Astrocyte (in vitro differentiated cells and primary cell): ENCODE measurements around the gene PIGL. TPM values are rescaled to one million over a fixed set of nuclear protein-coding genes. Genes with fewer than 3 reads are reported as not detected.

Source experiments
- DNase-seq: peaks from one replicate; pipeline ENCODE4 v3.0.0-alpha.2; 2010; ENCODE audit warnings: low read depth
- FAIRE-seq: peaks from 2 replicates; lab custom pipeline; 2011; peaks lifted over from hg19 to GRCh38; lab: Jason Lieb, UNC
- H2AFZ ChIP-seq: 2 replicates; pipeline ENCODE4 v1.6.0; 2012; ENCODE audit warnings: low read depth, low read length, inconsistent platforms
- H3K27ac ChIP-seq: 2 replicates; pipeline ENCODE4 v1.5.1; 2011; ENCODE audit warnings: low read depth, low read length, inconsistent platforms
- H3K27me3 ChIP-seq: 2 replicates; pipeline ENCODE4 v1.6.0; 2011; ENCODE audit warnings: low read length, inconsistent platforms; ENCODE audit not compliant: insufficient read depth
- H3K36me3 ChIP-seq: 2 replicates; pipeline ENCODE4 v1.5.1; 2011; ENCODE audit warnings: low read length, inconsistent platforms; ENCODE audit not compliant: insufficient read depth
- H3K4me1 ChIP-seq: 2 replicates; pipeline ENCODE4 v1.5.1; 2011; ENCODE audit warnings: low read length, inconsistent platforms; ENCODE audit not compliant: insufficient read depth
- H3K4me2 ChIP-seq: 2 replicates; pipeline ENCODE4 v1.6.0; 2012; ENCODE audit warnings: low read length, inconsistent platforms
- H3K4me3 ChIP-seq: 2 replicates; pipeline ENCODE4 v1.5.1; 2011; ENCODE audit warnings: low read depth, mild to moderate bottlenecking, low read length, inconsistent platforms; ENCODE audit not compliant: insufficient read depth
- H3K79me2 ChIP-seq: 2 replicates; pipeline ENCODE4 v1.6.0; 2012; ENCODE audit warnings: mild to moderate bottlenecking, low read length, inconsistent platforms; ENCODE audit not compliant: insufficient read depth
- H3K9ac ChIP-seq: 2 replicates; pipeline ENCODE4 v1.6.0; 2012; ENCODE audit warnings: mild to moderate bottlenecking, low read length, inconsistent platforms
- H3K9me3 ChIP-seq: 2 replicates; pipeline ENCODE4 v1.5.1; 2012; ENCODE audit warnings: low read depth, mild to moderate bottlenecking, low read length, inconsistent platforms; ENCODE audit not compliant: insufficient read depth
- H4K20me1 ChIP-seq: 2 replicates; pipeline ENCODE4 v1.6.0; 2012; ENCODE audit warnings: low read length, inconsistent platforms; ENCODE audit not compliant: insufficient read depth
- H3K27ac Mint-ChIP-seq: one replicate; pipeline ENCODE4 v1.8.0; 2021; ENCODE audit warnings: mild to moderate bottlenecking, mixed read lengths; ENCODE audit not compliant: unreplicated experiment
- H3K27me3 Mint-ChIP-seq: one replicate; pipeline ENCODE4 v1.8.0; 2021; ENCODE audit warnings: low read depth, mixed read lengths; ENCODE audit not compliant: unreplicated experiment
- H3K36me3 Mint-ChIP-seq: one replicate; pipeline ENCODE4 v1.8.0; 2021; ENCODE audit warnings: low read depth, mixed read lengths; ENCODE audit not compliant: unreplicated experiment
- H3K4me1 Mint-ChIP-seq: one replicate; pipeline ENCODE4 v1.8.0; 2021; ENCODE audit warnings: low read depth, mixed read lengths; ENCODE audit not compliant: unreplicated experiment
- H3K4me3 Mint-ChIP-seq: one replicate; pipeline ENCODE4 v1.8.0; 2021; ENCODE audit warnings: mild to moderate bottlenecking, moderate library complexity, mixed read lengths; ENCODE audit not compliant: unreplicated experiment
- H3K9me3 Mint-ChIP-seq: one replicate; pipeline ENCODE4 v1.8.0; 2021; ENCODE audit warnings: mild to moderate bottlenecking, mixed read lengths; ENCODE audit not compliant: unreplicated experiment
- EZH2 ChIP-seq: IDR thresholded peaks from 2 replicates; pipeline ENCODE4 v1.6.1; 2012; ENCODE audit warnings: mild to moderate bottlenecking, low read length, inconsistent platforms; ENCODE audit not compliant: insufficient read depth
- total RNA-seq: library from RNA; stranded (reverse); gene quantifications from 2 replicates; pipeline ENCODE4 v1.2.1, GENCODE V29; 2021
- TF ChIP-seq, protein P1 (sequence below): IDR thresholded peaks from 2 replicates; pipeline ENCODE4 v1.5.1; 2011; ENCODE audit warnings: low read depth, mild to moderate bottlenecking, inconsistent platforms, low read length, moderate library complexity; ENCODE audit not compliant: insufficient read depth

PIGL gene
- total RNA-seq, 1 donor from 2014 or later = 21.9 TPM

DNA sequence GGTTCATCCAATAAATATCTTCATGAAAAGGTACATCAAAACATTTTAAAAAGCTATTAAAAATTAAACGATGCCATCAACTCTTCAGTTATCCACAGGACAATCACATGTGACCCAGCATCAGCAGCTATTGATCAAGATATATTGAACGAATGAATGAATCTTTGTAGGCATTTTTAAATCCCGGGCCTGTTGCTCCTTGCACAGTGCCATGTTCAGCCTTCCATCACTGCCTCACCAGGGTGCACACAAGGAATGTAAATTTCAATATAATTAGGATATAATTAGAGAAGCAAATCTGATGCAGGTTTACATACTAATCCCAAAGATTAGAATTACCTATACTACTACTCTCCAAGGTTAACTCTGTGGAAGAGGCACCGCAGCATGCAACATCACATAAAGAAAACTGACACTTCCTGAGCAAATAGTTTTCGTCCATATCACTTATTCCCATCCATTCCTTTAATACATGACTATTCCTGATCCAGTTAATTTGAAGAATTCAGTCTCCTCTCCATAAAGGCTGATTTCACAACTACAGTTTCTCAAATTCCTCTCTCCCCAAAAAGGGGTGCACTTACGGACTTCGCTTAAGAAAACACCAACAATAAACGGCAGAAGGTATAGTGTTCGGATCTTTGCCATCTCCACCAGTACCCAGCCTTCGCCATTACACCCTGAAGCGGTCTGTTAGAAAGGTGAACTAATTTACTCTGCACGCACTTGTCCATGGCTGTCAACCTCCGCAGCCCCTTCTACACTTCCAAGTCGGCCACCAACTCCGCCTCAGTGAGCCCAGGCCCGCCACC is 2.6 kb upstream of the PIGL start:
- Mint-ChIP-seq H3K27ac (peak overlapping the region; percentile 82), H3K9me3 (no peaks in the 10 kb centered on the region), H3K4me1 (peaks cover 9% of the 10 kb centered on the region), H3K36me3 (no peaks in the 10 kb centered on the region), H3K4me3 (peak overlapping the region; percentile 96), H3K27me3 (no peaks in the 10 kb centered on the region)
- H3K9me3 ChIP-seq = no peaks in the 10 kb centered on the region
- H2AFZ ChIP-seq = peak overlapping the region; percentile 57
- peak overlapping the region; percentile 98 for H3K4me3 ChIP-seq
- no peaks in the 10 kb centered on the region for H3K27me3 ChIP-seq
- peak overlapping the region; percentile 91 for H3K27ac ChIP-seq
- no peaks in the 10 kb centered on the region for H3K36me3 ChIP-seq
- H3K4me2 ChIP-seq = peak overlapping the region; percentile 95
- H3K4me1 ChIP-seq = peaks cover 15% of the 10 kb centered on the region
- FAIRE-seq (no peak), DNase-seq (no peak)
- H3K9ac ChIP-seq = peak overlapping the region; percentile 96
- H4K20me1 ChIP-seq = peaks cover 38% of the 10 kb centered on the region
- H3K79me2 ChIP-seq = peaks cover 96% of the 10 kb centered on the region
- TF ChIP-seq, protein P1, sequence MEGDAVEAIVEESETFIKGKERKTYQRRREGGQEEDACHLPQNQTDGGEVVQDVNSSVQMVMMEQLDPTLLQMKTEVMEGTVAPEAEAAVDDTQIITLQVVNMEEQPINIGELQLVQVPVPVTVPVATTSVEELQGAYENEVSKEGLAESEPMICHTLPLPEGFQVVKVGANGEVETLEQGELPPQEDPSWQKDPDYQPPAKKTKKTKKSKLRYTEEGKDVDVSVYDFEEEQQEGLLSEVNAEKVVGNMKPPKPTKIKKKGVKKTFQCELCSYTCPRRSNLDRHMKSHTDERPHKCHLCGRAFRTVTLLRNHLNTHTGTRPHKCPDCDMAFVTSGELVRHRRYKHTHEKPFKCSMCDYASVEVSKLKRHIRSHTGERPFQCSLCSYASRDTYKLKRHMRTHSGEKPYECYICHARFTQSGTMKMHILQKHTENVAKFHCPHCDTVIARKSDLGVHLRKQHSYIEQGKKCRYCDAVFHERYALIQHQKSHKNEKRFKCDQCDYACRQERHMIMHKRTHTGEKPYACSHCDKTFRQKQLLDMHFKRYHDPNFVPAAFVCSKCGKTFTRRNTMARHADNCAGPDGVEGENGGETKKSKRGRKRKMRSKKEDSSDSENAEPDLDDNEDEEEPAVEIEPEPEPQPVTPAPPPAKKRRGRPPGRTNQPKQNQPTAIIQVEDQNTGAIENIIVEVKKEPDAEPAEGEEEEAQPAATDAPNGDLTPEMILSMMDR = no peak
- no peak for TF ChIP-seq EZH2

DNA sequence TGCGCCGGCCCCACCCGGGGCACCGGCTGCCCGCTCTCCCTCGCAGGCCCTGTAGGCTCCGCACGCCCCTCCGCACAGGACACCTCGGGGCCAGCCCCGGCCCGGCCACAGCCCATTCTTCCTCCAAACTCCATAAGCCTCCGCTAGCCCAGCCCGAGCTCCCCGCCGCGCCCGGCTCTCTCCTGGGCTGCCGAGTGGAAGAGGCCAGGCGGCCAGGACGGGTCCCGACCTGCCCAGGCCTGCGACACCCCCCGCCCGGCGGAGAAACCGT is 2.1 kb upstream of the PIGL start:
- TF ChIP-seq, protein P1 = no peak
- no peak for TF ChIP-seq EZH2
- Histone ChIP-seq H3K36me3 (no peaks in the 10 kb centered on the region), H2AFZ (peak overlapping the region; percentile 57), H3K4me2 (peak overlapping the region; percentile 95), H3K4me3 (peak overlapping the region; percentile 98), H3K79me2 (peaks cover 95% of the 10 kb centered on the region), H3K9ac (peak overlapping the region; percentile 96), H3K4me1 (peaks cover 15% of the 10 kb centered on the region), H3K9me3 (no peaks in the 10 kb centered on the region), H3K27me3 (no peaks in the 10 kb centered on the region), H4K20me1 (peaks cover 38% of the 10 kb centered on the region), H3K27ac (peak overlapping the region; percentile 91)
- H3K4me1 Mint-ChIP-seq = peaks cover 9% of the 10 kb centered on the region
- H3K27ac Mint-ChIP-seq = peak overlapping the region; percentile 82
- H3K9me3 Mint-ChIP-seq = no peaks in the 10 kb centered on the region
- H3K27me3 Mint-ChIP-seq = no peaks in the 10 kb centered on the region
- H3K36me3 Mint-ChIP-seq = no peaks in the 10 kb centered on the region
- no peak for DNase-seq
- FAIRE-seq = no peak
- peak overlapping the region; percentile 96 for H3K4me3 Mint-ChIP-seq

DNA sequence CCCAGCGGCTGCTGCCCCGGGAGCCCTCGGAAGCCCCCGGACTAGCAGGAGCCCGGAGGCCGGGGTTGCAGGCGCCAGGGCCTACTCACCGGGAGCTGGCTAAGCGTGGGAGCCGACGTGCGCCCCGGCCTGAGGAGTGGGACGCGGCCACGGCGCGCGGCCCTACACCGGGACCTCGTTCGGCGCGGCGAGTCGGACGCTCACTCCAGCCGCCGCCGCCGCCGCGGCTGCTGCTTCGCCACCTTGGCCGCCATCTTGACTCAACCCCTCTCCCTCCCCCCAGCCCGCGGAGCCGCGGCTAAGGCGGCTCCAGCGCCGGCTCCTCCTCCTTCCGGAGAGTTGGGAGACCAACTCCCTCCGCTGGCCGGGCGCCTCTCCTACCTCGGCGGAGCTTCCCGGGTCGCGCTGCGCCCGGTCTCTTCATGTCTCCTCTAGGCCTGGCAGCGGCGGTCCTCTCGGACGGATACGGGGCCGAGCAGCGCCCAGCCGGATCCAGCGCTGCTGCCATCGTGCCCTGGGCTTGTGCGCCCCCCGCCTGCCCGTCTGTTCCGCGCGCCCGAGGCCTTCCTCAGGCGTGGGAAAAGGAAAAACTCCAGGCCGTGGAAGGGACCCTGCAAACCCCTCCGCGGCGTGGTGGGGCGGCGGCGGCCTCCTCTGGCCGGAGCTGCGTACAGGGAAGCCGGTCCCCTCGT is 1.6 kb upstream of the PIGL start, which contains the start of gene NCOR1:
Gene NCOR1 (minus strand): TSS at position 262 of the 692 bp plus-strand sequence. CDS start 20,965 bp downstream, outside the sequence.
- Mint-ChIP-seq H3K4me3 (peak within 1 kb of the TSS; percentile 96), H3K27ac (peak within 1 kb of the TSS; percentile 94), H3K9me3 (no peaks in the 10 kb centered on the region), H3K36me3 (no peaks in the 10 kb centered on the region), H3K4me1 (peaks cover 9% of the 10 kb centered on the region), H3K27me3 (no peaks in the 10 kb centered on the region)
- Histone ChIP-seq H2AFZ (peak within 1 kb of the TSS; percentile 57), H4K20me1 (peaks cover 38% of the 10 kb centered on the region), H3K4me2 (peak within 1 kb of the TSS; percentile 95), H3K9me3 (no peaks in the 10 kb centered on the region), H3K4me1 (peaks cover 15% of the 10 kb centered on the region), H3K79me2 (peaks cover 90% of the 10 kb centered on the region), H3K9ac (peak within 1 kb of the TSS; percentile 96), H3K4me3 (peak within 1 kb of the TSS; percentile 98), H3K27ac (peak within 1 kb of the TSS; percentile 91), H3K27me3 (no peaks in the 10 kb centered on the region), H3K36me3 (no peaks in the 10 kb centered on the region)
- FAIRE-seq (no peak), DNase-seq (peak; percentile 87)
- TF ChIP-seq, protein P1 = no peak
